NCI-H1105 treated with DMSO at 0.1 percent for 48 hours (cell line): ENCODE results near the gene HOXA7.

Source experiments
- DNase-seq: peaks from one replicate; lab custom pipeline; 2025; lab: John Stamatoyannopoulos, UW

HOXA7 gene

GRCh38 chr7:27147199-27148030 lies 9.1 kb downstream of the HOXA7 start, which contains the start of gene HOXA6:
Gene HOXA6, minus strand, starts transcription at chr7:27147774. Its CDS starts 25 bp downstream, at chr7:27147749.
- peak; percentile 79 for DNase-seq

DNA sequence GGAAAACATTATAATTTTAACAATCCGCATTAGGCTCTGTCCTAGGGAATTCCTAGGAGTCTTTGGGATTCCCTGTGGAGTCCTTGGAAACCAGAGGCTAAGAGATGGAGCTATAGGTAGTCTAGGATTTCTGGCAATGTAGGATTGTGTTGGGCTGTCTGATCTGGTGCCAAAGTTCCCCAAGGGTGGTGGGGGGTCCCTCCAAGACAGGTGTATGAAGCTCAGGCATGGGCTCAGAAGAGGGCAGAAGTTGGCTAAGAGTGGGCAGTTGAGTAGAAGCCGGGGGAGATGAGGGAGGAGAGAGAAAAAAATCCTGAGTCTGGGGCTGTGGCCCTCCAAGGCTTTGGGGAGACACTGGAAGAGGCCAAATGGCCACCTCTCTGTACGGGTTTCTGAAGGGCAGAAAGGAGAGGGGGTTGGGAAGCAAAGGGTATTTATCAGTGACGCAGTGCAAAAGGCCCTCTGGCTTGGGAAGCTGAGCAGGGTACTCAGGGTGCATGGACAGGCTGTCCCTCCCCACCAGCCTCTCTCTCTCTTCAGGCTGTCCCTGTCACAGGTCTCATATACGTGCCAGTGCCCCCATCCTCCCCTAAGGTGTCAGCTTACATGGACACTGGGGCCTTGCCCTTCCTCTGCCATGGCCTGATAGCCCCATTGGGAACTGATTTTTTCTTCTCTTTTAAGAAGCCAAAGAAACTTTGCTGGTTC lies 9.8 kb downstream of the HOXA7 start:
- DNase-seq = no peak

DNA sequence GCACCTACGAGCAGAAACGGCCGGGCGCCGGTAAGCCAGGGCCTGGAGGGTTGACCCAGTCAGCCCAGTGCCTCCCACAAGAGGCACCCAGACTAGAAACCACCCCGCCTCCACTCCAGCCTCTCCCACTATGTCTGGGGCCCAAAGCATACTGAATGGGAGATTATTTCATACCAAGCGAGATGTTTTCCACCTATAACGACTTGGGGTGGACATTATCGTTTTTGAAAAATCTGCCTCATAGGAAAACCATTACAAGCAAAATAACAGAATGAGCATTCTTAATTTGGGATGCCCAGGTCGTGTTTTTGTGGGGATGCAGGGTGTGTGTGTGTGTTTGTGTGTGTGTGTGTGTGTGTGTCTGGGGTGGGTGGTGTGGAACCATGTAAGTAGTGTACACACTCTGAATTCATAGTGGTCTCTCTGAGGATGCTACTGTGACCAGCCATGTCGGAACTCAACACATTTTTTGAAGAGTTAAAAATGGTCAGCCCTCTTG lies 10.5 kb downstream of the HOXA7 start:
- DNase-seq = no peak

DNA sequence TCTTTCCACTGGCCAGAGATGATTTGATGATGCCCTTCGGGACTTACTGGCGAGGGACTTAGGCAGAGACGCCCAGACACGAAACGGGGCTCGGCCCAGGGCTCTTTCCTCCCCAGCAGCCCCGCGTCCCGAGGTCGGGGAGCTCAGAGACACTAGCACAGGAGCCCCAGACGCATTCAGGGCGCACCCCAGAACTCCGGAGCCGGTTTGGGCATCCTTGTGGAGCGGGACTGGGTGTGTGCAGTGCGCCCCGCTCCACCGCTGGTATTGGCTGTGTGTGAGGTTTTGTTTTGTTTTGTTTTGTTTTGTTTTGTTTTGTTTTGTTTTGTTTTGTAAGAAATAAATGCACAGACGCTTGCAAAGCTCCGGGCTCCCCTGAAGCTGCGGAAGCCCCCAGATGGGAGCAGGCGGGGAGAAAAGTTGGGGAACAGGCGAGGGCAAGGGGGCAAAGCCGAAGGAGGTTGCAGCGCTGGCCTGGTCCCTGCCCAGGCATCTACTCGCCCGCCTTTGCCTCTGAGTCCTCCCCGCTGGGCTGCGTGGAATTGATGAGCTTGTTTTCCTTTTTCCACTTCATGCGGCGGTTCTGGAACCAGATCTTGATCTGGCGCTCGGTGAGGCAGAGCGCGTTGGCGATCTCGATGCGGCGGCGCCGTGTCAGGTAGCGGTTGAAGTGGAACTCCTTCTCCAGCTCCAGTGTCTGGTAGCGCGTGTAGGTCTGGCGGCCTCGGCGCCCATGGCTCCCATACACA lies 11.1 kb downstream of the HOXA7 start:
- no peak for DNase-seq

DNA sequence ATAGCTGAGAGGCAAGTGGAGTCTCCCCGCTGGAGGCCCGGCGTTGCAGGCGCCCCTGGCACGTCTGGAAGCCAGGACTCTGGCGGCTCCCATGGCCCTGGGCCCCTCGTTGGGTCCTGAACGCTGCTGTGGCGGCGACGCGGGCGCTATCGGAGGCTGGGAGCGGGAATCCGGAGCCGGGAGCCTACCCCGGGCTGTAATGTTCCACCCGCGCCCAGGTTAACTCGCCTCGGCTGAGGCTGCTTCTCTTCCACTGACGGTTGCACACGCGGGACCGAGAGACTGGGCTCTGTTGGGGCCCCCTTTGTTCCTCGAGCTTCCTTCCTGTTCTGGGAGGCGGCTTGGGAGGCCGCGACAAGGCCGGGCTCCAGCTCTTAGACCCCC lies 11.7 kb downstream of the HOXA7 start:
- no peak for DNase-seq

DNA sequence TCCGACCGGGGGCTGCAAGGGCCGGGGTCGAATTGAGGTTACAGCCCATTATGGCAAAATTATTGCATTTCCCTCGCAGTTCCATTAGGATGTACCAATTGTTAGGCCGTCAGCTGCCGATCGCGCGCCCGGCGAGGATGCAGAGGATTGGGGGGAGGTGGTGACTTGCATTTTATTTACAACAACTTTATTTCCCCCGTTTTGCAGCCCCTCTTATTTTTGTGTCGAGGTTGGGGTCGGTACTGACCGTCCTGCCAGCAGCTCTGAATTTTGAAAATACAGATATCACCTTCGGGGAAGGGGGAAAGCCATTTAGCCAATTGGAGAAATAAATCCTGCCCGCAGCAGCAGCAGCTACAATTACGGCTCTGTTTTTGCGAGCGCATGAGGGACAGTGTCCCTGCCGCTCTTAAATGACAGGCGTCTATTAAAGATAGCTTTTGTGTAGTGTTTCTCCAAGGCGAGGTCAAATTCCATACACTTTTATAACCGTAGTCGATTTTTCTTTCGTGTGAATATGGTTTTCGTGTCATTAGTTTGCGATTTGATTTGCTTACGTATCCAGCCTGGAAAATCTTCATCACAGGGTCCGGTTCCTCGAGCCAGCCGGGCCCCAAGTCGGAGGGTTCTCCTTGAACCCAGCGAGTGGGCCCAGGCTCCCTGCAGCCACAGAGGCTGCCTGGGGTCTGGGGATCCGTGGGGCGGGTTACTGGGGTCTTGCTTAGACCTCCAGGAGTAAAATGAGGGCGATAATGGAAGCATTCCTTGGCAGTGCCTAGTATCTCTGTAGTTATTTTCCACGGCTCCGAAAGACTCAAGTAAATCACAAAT lies 12.3 kb downstream of the HOXA7 start:
- no peak for DNase-seq

- peak; percentile 87 for DNase-seq
Measured at GRCh38 chr7:27143023-27143949, 13.2 kb downstream of the HOXA7 start, which contains the start of gene HOXA5. Gene HOXA5, minus strand, starts transcription at chr7:27143681. Its CDS starts 74 bp downstream, at chr7:27143607.

DNA sequence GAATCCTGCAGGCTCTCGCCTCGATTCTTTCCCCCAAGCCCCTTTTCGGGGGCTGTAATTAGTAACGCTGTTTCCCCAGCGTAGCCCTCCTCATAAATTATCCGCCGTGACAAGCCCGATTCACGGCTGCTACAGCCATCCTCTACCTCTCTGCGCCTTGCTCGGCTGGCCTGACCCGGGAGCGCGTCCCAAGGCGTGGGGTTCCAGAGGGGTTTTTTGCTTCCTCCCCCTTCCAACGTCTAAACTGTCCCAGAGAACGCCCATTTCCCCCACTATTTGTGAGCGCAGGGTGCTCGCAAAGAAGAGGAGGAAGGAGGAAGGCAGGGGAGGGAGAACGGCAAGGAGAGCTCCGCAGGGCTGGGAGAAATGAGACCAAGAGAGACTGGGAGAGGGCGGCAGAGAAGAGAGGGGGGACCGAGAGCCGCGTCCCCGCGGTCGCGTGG lies 13.9 kb downstream of the HOXA7 start:
- no peak for DNase-seq

- DNase-seq = no peak
Measured at GRCh38 chr7:27141923-27142579, 14.4 kb downstream of the HOXA7 start.

DNA sequence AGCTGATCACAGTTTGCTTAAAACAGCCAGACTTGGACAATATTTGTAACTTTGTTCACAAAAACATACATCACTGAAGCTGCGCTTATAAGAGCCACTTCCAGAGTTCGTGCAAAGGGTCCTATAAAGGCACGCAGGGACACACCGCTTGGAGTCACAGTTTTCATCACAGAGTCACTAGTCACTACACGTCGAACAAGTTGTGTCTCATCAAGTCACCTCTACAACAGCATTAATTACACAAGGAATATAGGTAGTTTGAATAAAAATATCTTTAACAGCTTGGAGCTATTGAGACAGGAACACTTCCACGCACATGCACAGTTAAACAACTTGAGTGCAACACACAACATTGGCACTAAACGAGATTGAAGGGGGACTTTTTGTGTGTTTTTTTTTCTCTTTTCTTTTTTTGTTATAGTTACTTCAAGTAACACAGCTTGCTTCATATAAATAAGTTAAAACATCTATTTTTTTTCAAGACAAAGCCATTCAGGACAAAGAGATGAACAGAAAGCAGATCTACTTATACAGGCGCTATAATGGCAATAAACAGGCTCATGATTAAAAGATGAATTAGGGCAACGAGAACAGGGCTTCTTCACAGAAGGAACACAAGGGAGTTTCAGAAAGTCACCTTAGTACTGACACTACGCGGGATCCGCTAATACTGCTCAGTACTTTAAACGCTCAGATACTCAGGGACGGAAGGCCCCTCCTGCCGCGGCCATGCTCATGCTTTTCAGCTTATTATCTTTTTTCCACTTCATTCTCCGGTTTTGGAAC lies 15.1 kb downstream of the HOXA7 start:
- DNase-seq = no peak

DNA sequence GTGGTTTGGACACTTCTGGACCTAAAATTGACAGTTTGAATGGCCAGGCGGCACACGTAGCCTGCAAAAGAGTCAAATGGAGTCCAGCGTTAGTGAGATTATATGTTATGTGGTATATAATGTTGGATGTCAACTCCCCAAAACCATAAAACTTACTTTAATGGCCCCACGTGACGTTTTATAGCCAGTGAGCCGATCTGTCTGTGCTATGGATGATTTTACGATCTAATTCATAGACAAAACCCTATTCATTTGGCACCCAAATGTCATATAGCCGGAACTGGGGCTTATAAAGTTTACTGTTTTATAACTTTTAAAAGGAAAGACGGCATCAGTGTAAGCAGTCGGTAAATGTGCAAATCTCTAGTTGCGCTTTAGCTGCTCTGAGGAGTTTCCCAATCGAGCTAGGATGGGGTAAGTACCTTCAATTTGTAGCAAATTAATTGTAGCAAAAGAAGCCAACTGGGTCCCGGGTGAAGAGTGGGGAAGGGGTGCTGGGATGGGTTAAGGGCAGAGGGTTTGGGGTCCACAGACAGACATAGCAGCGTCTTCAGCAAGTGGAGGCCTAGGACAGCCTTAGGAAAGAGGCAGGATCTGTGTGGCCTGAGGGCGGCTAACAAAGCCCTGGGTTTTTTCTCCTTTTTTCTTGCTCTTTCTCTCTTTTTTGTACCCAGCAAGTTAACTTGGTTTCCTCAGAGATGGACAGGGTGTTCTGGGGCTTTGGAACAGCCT lies 16.2 kb downstream of the HOXA7 start:
- no peak for DNase-seq

- no peak for DNase-seq
Measured at GRCh38 chr7:27139334-27140125, 16.9 kb downstream of the HOXA7 start.

GRCh38 chr7:27138985-27139333 lies 17.5 kb downstream of the HOXA7 start:
- no peak for DNase-seq

- DNase-seq = no peak
Measured at GRCh38 chr7:27138472-27138871, 18.0 kb downstream of the HOXA7 start.

GRCh38 chr7:27137640-27138315 lies 18.7 kb downstream of the HOXA7 start:
- DNase-seq = no peak

- no peak for DNase-seq
Measured at GRCh38 chr7:27134392-27134791, 22.1 kb downstream of the HOXA7 start.
